ENCODE measurements around the gene TCF15. TPM values are rescaled to one million over a fixed set of nuclear protein-coding genes. Genes with fewer than 3 reads are reported as not detected.

Gene TCF15
- total and polyA plus RNA-seq, 4 donors, result 0.58 to 1.0 TPM; not detected in 2

GRCh38 chr20:572727-573126 lies 37.4 kb downstream of the TCF15 start:
- H3K27me3 ChIP-seq (ENCODE audit: control insufficient read depth in 1 of 2, insufficient read depth in 2 of 2, low read length in 1 of 2), result no peaks in the 10 kb centered on the region
- 33 to 39% methylated on average over 7 of the region's 7 CpGs for WGBS, 2 donors
- H3K27ac ChIP-seq (ENCODE audit: low read depth in 1 of 2, low read length in 2 of 2), result no peak overlapping the region
- H3K36me3 ChIP-seq (ENCODE audit: control insufficient read depth in 1 of 2, insufficient read depth in 2 of 2, low read length in 1 of 2), result no peaks in the 10 kb centered on the region
- no peak overlapping the region for H3K4me3 ChIP-seq (ENCODE audit: low read length in 2 of 2)
- DNase-seq, result no peak
- intact Hi-C loops (cut with DNase I), result no loop called here
- no peaks in the 10 kb centered on the region for H3K4me1 ChIP-seq (ENCODE audit: control insufficient read depth in 1 of 2, insufficient read depth in 2 of 2, low read length in 2 of 2)
- ATAC-seq (ENCODE audit: low FRiP score), result no peak
- H3K9me3 ChIP-seq (ENCODE audit: control insufficient read depth, low read length), result peaks cover 1% of the 10 kb centered on the region

DNA sequence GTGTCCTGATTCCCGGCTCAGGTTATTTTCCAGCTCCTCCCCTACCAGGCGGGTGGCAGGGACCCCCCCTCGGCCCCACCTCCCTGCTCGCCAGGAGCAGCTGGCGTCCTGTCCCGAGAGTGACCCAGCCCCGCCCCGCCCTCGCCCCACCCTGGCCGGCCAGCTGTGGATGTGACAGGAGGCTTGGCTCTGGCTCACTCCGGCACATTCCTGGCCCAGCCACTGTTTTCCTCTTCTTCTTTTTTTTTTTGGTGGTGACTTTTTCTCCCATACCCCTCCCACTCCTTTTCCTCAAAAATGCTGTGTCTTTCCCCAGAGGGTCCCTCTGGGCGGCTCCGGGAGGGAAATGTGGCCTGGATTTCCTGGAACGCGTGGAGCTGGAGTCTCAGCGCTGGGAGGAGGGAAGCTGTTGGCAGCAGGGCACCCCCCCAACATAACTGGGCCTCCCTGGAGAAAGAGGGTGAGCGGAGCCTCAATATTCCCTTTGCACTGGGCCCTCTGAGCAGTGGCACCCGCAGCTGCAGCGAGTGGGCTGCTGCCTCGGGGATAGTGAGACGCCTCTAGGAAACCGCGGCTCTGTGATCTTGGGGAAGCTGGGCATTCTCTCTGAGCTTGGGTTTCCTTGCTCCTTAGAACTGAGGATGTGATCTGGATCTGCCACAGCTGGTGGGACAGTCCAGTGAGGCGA lies 38.2 kb downstream of the TCF15 start:
- ATAC-seq (ENCODE audit: low FRiP score), result peak; percentile 47
- no peaks in the 10 kb centered on the region for H3K4me1 ChIP-seq (ENCODE audit: control insufficient read depth in 1 of 2, insufficient read depth in 2 of 2, low read length in 2 of 2)
- peak; percentile 57 to 83 for DNase-seq
- H3K27ac ChIP-seq (ENCODE audit: low read depth in 1 of 2, low read length in 2 of 2), result no peak overlapping the region
- H3K36me3 ChIP-seq (ENCODE audit: control insufficient read depth in 1 of 2, insufficient read depth in 2 of 2, low read length in 1 of 2), result no peaks in the 10 kb centered on the region
- intact Hi-C loops (cut with DNase I), result no loop called here
- 2 to 5% methylated on average over 22 to 24 of the region's 24 CpGs for WGBS, 2 donors
- H3K4me3 ChIP-seq (ENCODE audit: low read length in 2 of 2), result no peak overlapping the region
- no peaks in the 10 kb centered on the region for H3K27me3 ChIP-seq (ENCODE audit: control insufficient read depth in 1 of 2, insufficient read depth in 2 of 2, low read length in 1 of 2)
- H3K9me3 ChIP-seq (ENCODE audit: control insufficient read depth, low read length), result no peaks in the 10 kb centered on the region

DNA sequence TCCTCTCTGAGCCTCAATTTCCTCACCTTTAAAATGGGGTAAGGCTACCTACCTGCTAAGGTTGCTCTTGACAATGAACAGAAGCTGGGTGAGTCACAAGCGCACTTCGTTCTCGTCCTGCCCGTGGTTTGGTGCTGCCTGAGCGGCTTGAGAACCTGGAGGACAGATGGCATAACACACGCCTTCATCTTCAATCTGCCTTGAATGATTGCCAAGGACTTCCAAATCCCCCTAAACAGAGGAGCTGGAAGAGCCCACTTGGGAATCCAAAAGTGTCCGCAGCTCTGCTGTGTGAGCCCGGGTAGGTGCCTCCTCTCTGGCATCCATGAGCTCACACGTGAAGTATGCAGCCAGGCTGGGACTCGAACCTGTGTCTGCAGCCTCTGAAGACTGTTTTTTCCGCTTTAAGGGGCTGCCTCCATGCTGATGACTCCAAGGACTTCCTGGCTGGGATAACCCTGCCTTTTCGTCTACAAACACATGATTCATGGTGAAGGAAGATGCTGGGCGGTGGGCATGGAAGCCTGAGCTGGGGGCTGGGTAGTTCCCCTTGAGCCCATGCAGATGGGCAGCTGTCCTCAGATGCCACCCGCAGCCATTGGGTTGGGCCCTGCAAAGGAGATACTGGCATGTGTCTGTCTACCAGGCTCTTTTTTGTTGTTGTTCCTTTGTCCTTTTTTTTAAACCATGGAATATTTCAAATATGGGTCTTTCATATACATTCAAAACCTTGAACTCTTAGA lies 41.3 kb downstream of the TCF15 start:
- 42 to 43% methylated on average over 14 of the region's 14 CpGs for WGBS, 2 donors
- Histone ChIP-seq H3K27me3 (ENCODE audit: control insufficient read depth in 1 of 2, insufficient read depth in 2 of 2, low read length in 1 of 2) (no peaks in the 10 kb centered on the region), H3K9me3 (ENCODE audit: control insufficient read depth, low read length) (no peaks in the 10 kb centered on the region), H3K4me1 (ENCODE audit: control insufficient read depth in 1 of 2, insufficient read depth in 2 of 2, low read length in 2 of 2) (no peaks in the 10 kb centered on the region), H3K27ac (ENCODE audit: low read depth in 1 of 2, low read length in 2 of 2) (no peak overlapping the region), H3K36me3 (ENCODE audit: control insufficient read depth in 1 of 2, insufficient read depth in 2 of 2, low read length in 1 of 2) (no peaks in the 10 kb centered on the region), H3K4me3 (ENCODE audit: low read length in 2 of 2) (no peak overlapping the region)
- no peak for DNase-seq
- intact Hi-C loops (cut with DNase I), result loop anchor here (10.0 kb wide), 1 partner anchor 76 kb away; no protein-coding TSS in a partner anchor
- ATAC-seq (ENCODE audit: low FRiP score), result no peak

DNA sequence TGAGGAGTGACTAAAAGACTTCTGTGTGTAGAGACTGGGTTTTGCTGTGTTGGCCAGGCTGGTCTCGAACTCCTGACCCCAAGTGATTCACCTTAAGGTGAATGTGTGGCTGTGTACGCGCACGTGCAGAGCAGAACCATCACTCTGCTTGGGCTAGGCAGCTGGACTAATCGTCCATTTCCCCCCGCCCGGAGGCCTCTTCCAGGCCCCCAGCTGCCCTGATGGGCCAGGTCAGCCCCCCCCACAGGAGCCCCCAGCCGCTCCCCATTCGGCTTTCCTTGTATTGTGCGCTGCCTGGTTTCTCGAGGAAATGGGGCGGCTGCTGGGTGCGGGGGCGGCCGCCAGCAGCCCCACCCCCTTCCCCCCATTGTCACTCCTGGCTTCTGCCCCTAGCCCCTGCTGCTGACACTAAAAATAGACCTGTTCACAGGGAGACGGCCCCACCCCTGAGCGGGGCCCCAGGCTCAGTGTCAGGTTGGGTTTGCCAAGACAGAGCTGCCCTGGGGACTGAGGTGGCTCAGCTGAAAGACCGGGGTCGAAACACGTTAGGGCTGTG lies 41.9 kb downstream of the TCF15 start:
- no peak for ATAC-seq (ENCODE audit: low FRiP score)

DNA sequence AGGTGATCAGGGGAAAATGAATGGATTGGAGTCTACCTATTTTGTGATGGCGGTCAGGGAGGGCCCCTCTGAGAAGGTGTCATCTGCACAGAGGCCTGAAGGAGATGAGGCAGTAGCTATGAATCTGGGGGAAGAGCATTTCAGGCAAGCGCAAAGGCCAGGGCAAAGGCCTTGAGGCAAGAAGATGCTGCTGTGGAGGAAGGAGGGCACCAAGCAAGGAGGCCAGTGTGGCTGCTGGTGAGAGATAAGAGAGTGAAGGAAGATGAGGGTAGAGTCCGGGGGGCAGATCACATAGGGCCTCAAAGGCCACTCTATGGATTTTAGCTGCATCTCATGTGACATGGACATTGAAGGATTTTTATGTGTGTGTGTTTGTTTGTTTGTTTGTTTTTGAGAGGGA lies 45.9 kb downstream of the TCF15 start:
- H3K4me1 ChIP-seq (ENCODE audit: control insufficient read depth in 1 of 2, insufficient read depth in 2 of 2, low read length in 2 of 2), result no peaks in the 10 kb centered on the region
- intact Hi-C loops (cut with DNase I), result loop anchor here (5.0 to 10.0 kb wide), 3 partner anchors 81 to 173 kb away; no protein-coding TSS in a partner anchor
- no peaks in the 10 kb centered on the region for H3K9me3 ChIP-seq (ENCODE audit: control insufficient read depth, low read length)
- DNase-seq (no peak), ATAC-seq (ENCODE audit: low FRiP score) (no peak)
- no peak overlapping the region for H3K27ac ChIP-seq (ENCODE audit: low read depth in 1 of 2, low read length in 2 of 2)
- WGBS, 2 donors, result 95 to 100% methylated on average over 3 of the region's 3 CpGs
- H3K36me3 ChIP-seq (ENCODE audit: control insufficient read depth in 1 of 2, insufficient read depth in 2 of 2, low read length in 1 of 2), result no peaks in the 10 kb centered on the region
- no peaks in the 10 kb centered on the region for H3K27me3 ChIP-seq (ENCODE audit: control insufficient read depth in 1 of 2, insufficient read depth in 2 of 2, low read length in 1 of 2)
- H3K4me3 ChIP-seq (ENCODE audit: low read length in 2 of 2), result no peak overlapping the region

More for the DNA sequence above, 41.9 kb downstream of the TCF15 start:
- intact Hi-C loops (cut with DNase I), result loop anchor here (10.0 kb wide), 1 partner anchor 77 kb away; no protein-coding TSS in a partner anchor
- no peak overlapping the region for H3K4me3 ChIP-seq (ENCODE audit: low read length in 2 of 2)
- no peaks in the 10 kb centered on the region for H3K9me3 ChIP-seq (ENCODE audit: control insufficient read depth, low read length)
- H3K27ac ChIP-seq (ENCODE audit: low read depth in 1 of 2, low read length in 2 of 2), result no peak overlapping the region
- no peaks in the 10 kb centered on the region for H3K4me1 ChIP-seq (ENCODE audit: control insufficient read depth in 1 of 2, insufficient read depth in 2 of 2, low read length in 2 of 2)
- 16 to 21% methylated on average over 20 of the region's 20 CpGs for WGBS, 2 donors
- H3K36me3 ChIP-seq (ENCODE audit: control insufficient read depth in 1 of 2, insufficient read depth in 2 of 2, low read length in 1 of 2), result no peaks in the 10 kb centered on the region
- DNase-seq, result no peak
- no peaks in the 10 kb centered on the region for H3K27me3 ChIP-seq (ENCODE audit: control insufficient read depth in 1 of 2, insufficient read depth in 2 of 2, low read length in 1 of 2)

- ATAC-seq (ENCODE audit: low FRiP score), result no peak
- intact Hi-C loops (cut with DNase I), result loop anchor here (5.0 to 10.0 kb wide), 3 partner anchors 82 to 174 kb away; no protein-coding TSS in a partner anchor
- 84 to 89% methylated on average over 5 of the region's 5 CpGs for WGBS, 2 donors
- Histone ChIP-seq H3K4me1 (ENCODE audit: control insufficient read depth in 1 of 2, insufficient read depth in 2 of 2, low read length in 2 of 2) (no peaks in the 10 kb centered on the region), H3K36me3 (ENCODE audit: control insufficient read depth in 1 of 2, insufficient read depth in 2 of 2, low read length in 1 of 2) (no peaks in the 10 kb centered on the region), H3K27ac (ENCODE audit: low read depth in 1 of 2, low read length in 2 of 2) (no peak overlapping the region), H3K9me3 (ENCODE audit: control insufficient read depth, low read length) (no peaks in the 10 kb centered on the region), H3K4me3 (ENCODE audit: low read length in 2 of 2) (no peak overlapping the region), H3K27me3 (ENCODE audit: control insufficient read depth in 1 of 2, insufficient read depth in 2 of 2, low read length in 1 of 2) (no peaks in the 10 kb centered on the region)
- no peak for DNase-seq
These were observed 46.9 kb downstream of the TCF15 start for GRCh38 chr20:563187-563586.

DNA sequence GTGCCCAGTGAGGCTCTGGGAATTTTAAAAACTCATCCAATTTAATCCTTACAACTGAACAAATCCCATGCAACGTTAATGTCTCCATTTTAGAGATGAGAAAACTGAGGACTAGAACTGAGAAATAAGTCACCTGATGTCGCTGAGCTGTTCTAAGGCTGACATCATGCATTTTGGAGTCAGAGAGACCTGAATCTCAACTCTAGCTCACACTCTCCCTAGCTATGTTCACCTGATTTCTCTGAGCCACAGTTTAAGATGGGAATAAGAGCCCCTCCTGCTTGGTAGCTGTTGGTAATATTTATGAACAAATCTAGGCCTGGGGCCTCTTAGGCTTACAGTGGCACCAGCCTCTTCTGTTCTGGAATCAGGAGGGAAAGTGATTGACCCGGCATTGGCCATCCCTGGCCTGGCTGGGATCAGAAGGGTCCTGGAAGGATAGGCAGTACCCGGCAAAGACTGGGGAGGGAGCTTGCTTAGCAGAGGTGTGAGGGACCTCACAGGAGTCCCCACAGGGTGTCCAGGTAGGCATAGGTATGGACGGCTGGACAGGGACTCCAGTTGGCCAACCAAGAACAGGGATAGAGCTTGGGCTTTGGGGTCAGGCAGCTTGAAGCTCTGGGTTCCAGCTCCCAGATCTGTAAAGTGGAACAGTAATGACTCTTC lies 47.7 kb downstream of the TCF15 start:
- no peaks in the 10 kb centered on the region for H3K4me1 ChIP-seq (ENCODE audit: control insufficient read depth in 1 of 2, insufficient read depth in 2 of 2, low read length in 2 of 2)
- no peak overlapping the region for H3K4me3 ChIP-seq (ENCODE audit: low read length in 2 of 2)
- no peaks in the 10 kb centered on the region for H3K27me3 ChIP-seq (ENCODE audit: control insufficient read depth in 1 of 2, insufficient read depth in 2 of 2, low read length in 1 of 2)
- ATAC-seq (ENCODE audit: low FRiP score) (no peak), DNase-seq (no peak)
- intact Hi-C loops (cut with DNase I), result loop anchor here (5.0 to 10.0 kb wide), 3 partner anchors 82 to 175 kb away; no protein-coding TSS in a partner anchor
- no peaks in the 10 kb centered on the region for H3K36me3 ChIP-seq (ENCODE audit: control insufficient read depth in 1 of 2, insufficient read depth in 2 of 2, low read length in 1 of 2)
- no peak overlapping the region for H3K27ac ChIP-seq (ENCODE audit: low read depth in 1 of 2, low read length in 2 of 2)
- no peaks in the 10 kb centered on the region for H3K9me3 ChIP-seq (ENCODE audit: control insufficient read depth, low read length)
- 79% methylated on average over 5 of the region's 5 CpGs for WGBS, 2 donors

DNA sequence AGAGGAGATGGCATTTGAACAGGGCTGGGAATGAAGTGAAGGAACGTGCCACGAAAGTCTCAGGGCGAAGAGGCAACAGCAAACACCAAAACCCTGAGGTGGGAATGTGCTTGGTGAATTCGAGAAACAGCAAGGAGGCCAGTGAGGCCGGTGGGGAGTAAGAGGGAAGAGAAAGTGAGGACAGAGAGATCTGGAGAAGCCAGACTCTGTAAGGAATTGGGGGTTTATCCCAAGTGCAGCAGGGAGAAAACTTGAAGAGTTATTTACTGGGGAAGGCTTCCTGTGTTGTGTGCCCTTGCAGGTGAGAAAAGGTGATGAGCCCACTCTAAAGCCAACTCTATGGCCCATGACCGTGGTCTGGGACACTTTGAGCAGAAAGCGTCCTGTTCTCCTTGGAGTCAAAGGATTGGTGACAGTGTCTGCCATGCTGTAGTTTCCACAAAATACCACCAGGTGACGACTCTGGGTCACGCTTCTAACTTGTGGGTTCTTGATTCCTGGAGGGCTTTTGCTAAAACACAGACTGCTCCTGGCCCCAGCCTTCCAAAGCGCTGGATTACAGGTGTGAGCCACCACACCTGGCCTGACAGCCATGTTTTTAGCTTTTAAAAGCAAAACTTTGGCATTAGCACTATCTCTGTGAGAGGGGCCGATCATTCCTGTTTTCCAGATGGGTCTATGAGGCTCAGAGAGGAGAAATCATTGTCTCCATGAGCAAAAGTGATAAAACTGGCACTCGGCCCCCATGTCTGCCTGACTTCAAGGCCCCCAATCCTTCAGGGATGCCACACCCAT lies 48.5 kb downstream of the TCF15 start:
- H3K9me3 ChIP-seq (ENCODE audit: control insufficient read depth, low read length), result no peaks in the 10 kb centered on the region
- ATAC-seq (ENCODE audit: low FRiP score), result peak; percentile 82
- H3K27me3 ChIP-seq (ENCODE audit: control insufficient read depth in 1 of 2, insufficient read depth in 2 of 2, low read length in 1 of 2), result no peaks in the 10 kb centered on the region
- intact Hi-C loops (cut with DNase I), result loop anchor here (1.0 to 10.0 kb wide), 4 partner anchors 83 to 178 kb away; no protein-coding TSS in a partner anchor
- no peak overlapping the region for H3K27ac ChIP-seq (ENCODE audit: low read depth in 1 of 2, low read length in 2 of 2)
- H3K4me3 ChIP-seq (ENCODE audit: low read length in 2 of 2), result no peak overlapping the region
- H3K4me1 ChIP-seq (ENCODE audit: control insufficient read depth in 1 of 2, insufficient read depth in 2 of 2, low read length in 2 of 2), result no peaks in the 10 kb centered on the region
- no peaks in the 10 kb centered on the region for H3K36me3 ChIP-seq (ENCODE audit: control insufficient read depth in 1 of 2, insufficient read depth in 2 of 2, low read length in 1 of 2)
- peak in 1 of 2 donors; percentile 63 for DNase-seq
- WGBS, 2 donors, result 33 to 36% methylated on average over 12 of the region's 12 CpGs

Measured in aorta (tissue), 5 donors.